ENCODE results near the gene SULT6B1.

Gene SULT6B1

DNA sequence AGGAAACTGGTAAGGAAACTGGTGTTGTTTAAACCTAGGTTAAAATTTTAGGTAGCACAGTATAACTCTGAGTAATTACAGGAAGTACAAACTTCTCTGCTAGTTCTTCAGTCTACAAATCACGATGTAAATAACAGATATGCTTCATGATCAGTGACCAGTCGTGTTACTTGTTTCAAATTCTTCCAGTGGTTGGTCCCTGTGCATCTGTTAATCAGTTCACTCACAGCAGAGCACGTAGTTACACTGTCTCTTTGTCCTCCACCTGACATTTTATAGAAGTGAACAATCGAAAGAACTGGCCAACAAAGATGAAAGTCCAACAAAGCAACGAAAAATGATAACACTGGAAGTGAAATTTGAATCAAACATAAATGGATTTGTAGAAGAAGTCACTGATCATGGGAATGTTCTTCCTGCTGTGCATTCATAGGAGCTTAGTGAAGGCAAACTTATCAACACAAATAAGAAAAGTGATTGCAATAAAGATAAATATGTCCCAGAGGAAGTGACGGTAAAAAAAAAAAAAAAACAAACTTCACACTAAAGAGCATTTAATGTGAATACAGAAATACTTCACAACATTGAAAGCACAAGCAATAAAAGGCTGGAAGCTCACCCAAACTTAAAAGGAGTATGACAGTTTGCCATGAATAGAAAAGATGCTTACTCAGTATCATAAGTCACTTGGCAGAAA lies 38.7 kb downstream of the SULT6B1 start:
- TF ChIP-seq POLR2A (IDR thresholded peaks at IDR 0.05; ENCODE audit: low read depth, low read length), result no peak
- no peak for DNase-seq (ENCODE audit: insufficient read length, low spot score)
- peak; percentile 65 for FAIRE-seq

DNA sequence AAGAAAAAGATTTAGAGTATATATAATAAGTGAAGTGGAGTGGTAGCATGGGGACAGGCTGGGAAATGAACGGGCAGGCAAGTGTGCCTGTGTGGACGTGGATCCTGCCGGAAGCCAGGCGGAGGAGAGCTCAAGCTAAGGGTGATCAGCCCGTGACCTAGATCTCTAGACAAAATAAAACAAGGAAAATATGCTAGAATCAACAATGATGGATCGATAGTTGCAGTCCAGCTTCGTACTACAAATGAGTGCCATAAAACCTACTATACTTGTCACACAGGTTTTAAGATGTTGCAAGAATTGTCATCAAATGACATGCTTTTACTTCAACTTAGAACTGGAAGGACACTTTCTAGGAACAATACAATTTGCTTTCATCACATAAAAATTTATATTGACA lies 40.1 kb downstream of the SULT6B1 start:
- no peak for DNase-seq (ENCODE audit: insufficient read length, low spot score)
- no peak for FAIRE-seq
- TF ChIP-seq POLR2A (IDR thresholded peaks at IDR 0.05; ENCODE audit: low read depth, low read length), result no peak

DNA sequence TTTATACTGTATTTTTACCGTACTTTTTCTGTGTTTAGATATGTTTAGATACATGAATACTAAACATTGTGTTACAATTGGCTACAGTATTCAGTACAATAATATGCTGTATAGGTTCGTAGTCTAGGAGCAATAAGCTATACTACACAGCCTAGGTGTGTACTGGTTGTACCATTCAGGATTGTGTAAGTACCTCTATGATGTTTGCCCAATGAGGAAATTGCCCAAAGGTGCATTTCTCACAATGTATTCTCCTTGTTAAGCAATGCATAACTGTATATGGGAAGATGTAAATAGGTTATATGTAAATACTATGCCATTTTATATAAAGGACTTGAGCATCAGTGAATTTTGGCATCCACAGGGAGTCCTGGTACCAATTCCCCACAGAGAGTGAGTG lies 42.4 kb downstream of the SULT6B1 start:
- FAIRE-seq (no peak), DNase-seq (ENCODE audit: insufficient read length, low spot score) (no peak)
- no peak for TF ChIP-seq POLR2A (IDR thresholded peaks at IDR 0.05; ENCODE audit: low read depth, low read length)

DNA sequence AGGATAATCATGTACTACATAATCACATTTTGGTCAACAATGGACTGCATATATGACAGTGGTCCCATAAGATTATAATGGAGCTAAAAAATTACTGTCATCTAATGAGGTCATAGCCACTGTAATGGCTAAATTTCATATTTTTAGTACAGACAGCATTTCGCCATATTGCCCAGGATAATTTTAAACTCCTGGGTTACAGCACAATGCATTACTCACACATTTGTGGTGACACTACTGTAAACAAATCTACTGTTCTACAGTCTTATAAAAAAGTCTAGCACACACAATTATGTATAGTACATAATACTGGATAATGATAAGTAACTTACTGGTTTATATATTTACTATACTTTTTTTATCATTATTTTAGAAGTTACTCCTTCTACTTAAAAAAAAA lies 44.5 kb downstream of the SULT6B1 start:
- no peak for FAIRE-seq

DNA sequence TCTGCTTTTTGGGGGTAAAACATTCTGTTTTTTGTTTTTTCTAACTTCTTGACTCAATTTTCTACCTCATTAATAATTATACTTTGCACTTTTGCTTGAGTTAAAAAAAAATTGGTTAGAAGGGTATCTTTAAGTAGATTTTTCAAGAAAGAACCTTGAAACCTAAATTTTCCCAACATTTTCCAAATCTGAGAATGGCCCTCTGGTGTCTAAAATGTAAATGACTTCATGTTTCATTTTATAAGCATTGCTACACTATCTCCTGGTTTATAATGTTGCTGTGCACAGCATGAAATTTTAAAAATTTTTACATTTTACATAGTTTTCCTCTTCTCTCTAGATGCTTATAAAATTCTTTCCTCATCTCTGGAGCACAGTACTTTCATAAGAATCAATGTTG lies 45.9 kb downstream of the SULT6B1 start:
- no peak for DNase-seq (ENCODE audit: insufficient read length, low spot score)
- TF ChIP-seq POLR2A (IDR thresholded peaks at IDR 0.05; ENCODE audit: low read depth, low read length), result no peak
- no peak for FAIRE-seq

More for the DNA sequence above, 44.5 kb downstream of the SULT6B1 start:
- TF ChIP-seq POLR2A (IDR thresholded peaks at IDR 0.05; ENCODE audit: low read depth, low read length), result no peak
- no peak for DNase-seq (ENCODE audit: insufficient read length, low spot score)

DNA sequence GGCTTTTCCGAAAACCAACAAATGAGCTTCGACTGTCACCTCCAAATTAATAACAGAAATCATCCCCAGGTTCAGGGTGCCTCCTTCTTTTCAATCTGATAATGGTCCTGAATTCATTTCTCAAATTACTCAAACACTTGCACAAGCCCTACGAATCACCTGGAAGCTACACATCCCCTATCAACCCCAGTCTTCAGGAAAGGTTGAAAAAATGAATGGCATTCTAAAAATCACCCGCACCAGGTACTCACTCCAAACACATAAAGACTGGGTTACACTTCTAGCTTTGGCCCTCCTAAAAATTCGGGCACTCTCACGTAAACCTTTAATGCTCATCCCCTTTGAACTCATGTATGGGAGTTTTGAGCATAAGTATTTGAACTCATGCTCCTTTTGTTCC lies 55.6 kb downstream of the SULT6B1 start:
- no peak for DNase-seq (ENCODE audit: insufficient read length, low spot score)
- no peak for TF ChIP-seq POLR2A (IDR thresholded peaks at IDR 0.05; ENCODE audit: low read depth, low read length)
- no peak for FAIRE-seq

DNA sequence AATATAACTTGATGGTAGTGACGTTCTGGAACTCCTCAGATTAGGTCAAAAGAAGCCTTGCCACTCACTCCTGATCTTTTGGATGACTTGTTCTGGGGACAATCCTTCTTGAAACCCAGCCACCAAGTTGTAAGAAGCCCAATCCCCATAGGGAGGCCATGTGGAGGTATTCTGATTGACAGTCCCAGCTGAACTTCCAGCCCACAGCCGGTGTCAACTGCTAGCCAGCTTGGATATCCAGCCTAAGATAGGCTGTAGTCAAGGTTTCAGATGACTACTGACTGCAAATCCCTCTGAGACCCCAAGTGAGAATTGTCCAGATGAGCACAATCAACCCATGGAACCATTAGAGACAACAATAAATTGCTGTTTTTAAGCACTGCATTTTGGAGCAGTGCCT lies 63.1 kb downstream of the SULT6B1 start:
- TF ChIP-seq POLR2A (IDR thresholded peaks at IDR 0.05; ENCODE audit: low read depth, low read length), result no peak
- FAIRE-seq (no peak), DNase-seq (ENCODE audit: insufficient read length, low spot score) (no peak)

DNA sequence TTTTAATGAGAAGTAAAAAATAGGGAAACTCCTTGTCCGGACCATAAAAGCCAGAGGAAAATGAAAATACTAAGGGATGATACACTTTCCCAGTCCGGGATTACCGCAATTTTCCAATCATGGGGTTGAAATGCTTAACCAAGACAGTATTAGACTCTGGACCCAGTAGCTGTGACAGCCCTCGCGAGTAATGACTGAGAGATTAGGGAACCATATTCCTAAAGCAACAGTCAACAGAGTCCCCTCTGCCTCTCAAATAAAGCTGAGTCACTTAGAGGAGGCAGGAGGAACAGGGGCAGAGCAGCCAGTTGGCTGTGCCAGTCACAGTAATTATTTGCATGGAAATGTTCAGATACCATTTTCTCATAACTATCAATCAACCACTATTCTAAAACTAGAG lies 69.3 kb downstream of the SULT6B1 start:
- DNase-seq (ENCODE audit: insufficient read length, low spot score), result no peak
- no peak for FAIRE-seq
- TF ChIP-seq POLR2A (IDR thresholded peaks at IDR 0.05; ENCODE audit: low read depth, low read length), result no peak
